HG03520 (cell line): ENCODE data around the gene MTHFSD.

Experiments used
- ATAC-seq: cut with Tn5 transposase; IDR thresholded peaks from one replicate; pipeline ENCODE4 v1.9.1; 2021; ENCODE audit warnings: mild to moderate bottlenecking, moderate library complexity; ENCODE audit not compliant: unreplicated experiment

MTHFSD gene

GRCh38 chr16:86515777-86516622, 39.0 kb downstream of the MTHFSD start:
- no peak for ATAC-seq

GRCh38 chr16:86515413-86515776, 39.6 kb downstream of the MTHFSD start:
- no peak for ATAC-seq

- ATAC-seq = no peak
These were observed 40.3 kb downstream of the MTHFSD start for GRCh38 chr16:86514481-86515376.

GRCh38 chr16:86513471-86514277, 41.4 kb downstream of the MTHFSD start:
- no peak for ATAC-seq

GRCh38 chr16:86512860-86513470, 42.1 kb downstream of the MTHFSD start:
- ATAC-seq = no peak

- no peak for ATAC-seq
These were observed 42.7 kb downstream of the MTHFSD start for GRCh38 chr16:86512301-86512859.

- no peak for ATAC-seq
These were observed 43.5 kb downstream of the MTHFSD start for GRCh38 chr16:86511317-86512161.

- ATAC-seq = no peak
These were observed 44.4 kb downstream of the MTHFSD start, which contains the start of gene FOXF1 for GRCh38 chr16:86510465-86511261. Gene FOXF1, plus strand, starts transcription at chr16:86510527. Its CDS starts 43 bp downstream, at chr16:86510570.

- no peak for ATAC-seq
These were observed 45.1 kb downstream of the MTHFSD start for GRCh38 chr16:86509759-86510464.

- ATAC-seq = no peak
These were observed 45.9 kb downstream of the MTHFSD start for GRCh38 chr16:86508947-86509758.

GRCh38 chr16:86508028-86508946, 46.7 kb downstream of the MTHFSD start:
- no peak for ATAC-seq

- no peak for ATAC-seq
These were observed 47.6 kb downstream of the MTHFSD start for GRCh38 chr16:86507173-86508027.

GRCh38 chr16:86505899-86506864, 48.9 kb downstream of the MTHFSD start:
- ATAC-seq = no peak
